Activated CD4-positive, CD25-positive, alpha-beta regulatory T cell treated with anti-CD3 and anti-CD28 coated beads, Interleukin-2, amount 50 U/mL, for 72 hours (primary cell): ENCODE results near the gene NRIP3.
A peak's percentile ranks its signal among the peaks of the same experiment; 100 is the strongest.
"Not testable (repeated sequence)": the region's sequence is repeated elsewhere in the genome, so short reads cannot be mapped to it uniquely, and the experiment has no call there.

ENCODE experiments used
- DNase-seq: peaks from one replicate; pipeline ENCODE4 v3.0.0; 2021

The NRIP3 gene

GRCh38 chr11:8967184-8967583, 36.6 kb downstream of the NRIP3 start:
- DNase-seq, result no peak

GRCh38 chr11:8964324-8965320, 39.2 kb downstream of the NRIP3 start, which contains the start of gene TMEM9B:
TSS of gene TMEM9B (minus strand) at chr11:8964442. CDS start at chr11:8964313, 129 bp downstream.
- DNase-seq, result peak; percentile 85

- peak; percentile 81 for DNase-seq
Observed at GRCh38 chr11:8963569-8964323, 40.1 kb downstream of the NRIP3 start.

- no peak for DNase-seq
Observed at GRCh38 chr11:8962841-8963240, 41.0 kb downstream of the NRIP3 start.

- DNase-seq, result no peak
Observed at GRCh38 chr11:8961401-8961800, 42.4 kb downstream of the NRIP3 start.

GRCh38 chr11:8959546-8960166, 44.1 kb downstream of the NRIP3 start:
- DNase-seq, result no peak

- no peak for DNase-seq
Observed at GRCh38 chr11:8956860-8957259, 46.9 kb downstream of the NRIP3 start.

- no peak for DNase-seq
Observed at GRCh38 chr11:8948886-8949285, 54.9 kb downstream of the NRIP3 start.

GRCh38 chr11:8947230-8947943, 56.4 kb downstream of the NRIP3 start:
- no peak for DNase-seq

GRCh38 chr11:8942518-8943066, 61.2 kb downstream of the NRIP3 start, which contains the start of gene ASCL3:
TSS of gene ASCL3 (minus strand) at chr11:8943016. CDS start at chr11:8938161, 4,855 bp downstream.
- no peak for DNase-seq

GRCh38 chr11:8941341-8942103, 62.3 kb downstream of the NRIP3 start:
- DNase-seq, result no peak

- DNase-seq, result no peak
Observed at GRCh38 chr11:8937659-8938058, 66.1 kb downstream of the NRIP3 start.

GRCh38 chr11:8937159-8937558, 66.6 kb downstream of the NRIP3 start:
- no peak for DNase-seq

GRCh38 chr11:8935789-8936188, 68.0 kb downstream of the NRIP3 start:
- DNase-seq, result not testable (repeated sequence)

- DNase-seq, result no peak
Observed at GRCh38 chr11:8934742-8935488, 68.9 kb downstream of the NRIP3 start.

- DNase-seq, result no peak
Observed at GRCh38 chr11:8933931-8934330, 69.9 kb downstream of the NRIP3 start.

- DNase-seq, result no peak
Observed at GRCh38 chr11:8932564-8933180, 71.1 kb downstream of the NRIP3 start, which contains the start of gene C11orf16. TSS of gene C11orf16 (minus strand) at chr11:8932947. CDS start at chr11:8932308, 639 bp downstream.
